CD8-positive, alpha-beta memory T cell (primary cell): ENCODE results near the gene ZNF516. TPM values are rescaled to one million over a fixed set of nuclear protein-coding genes. Genes with fewer than 3 reads are reported as not detected.

Source experiments
- CTCF ChIA-PET: fragments of 350-600 bp; sonication (Branson Sonifier 250); formaldehyde crosslinking; loops from one replicate; lab custom pipeline; 2021; ENCODE audit warnings: antibody characterized with exemption; lab: Charles Lee
- POLR2A ChIA-PET: fragments of 350-600 bp; sonication (Branson Sonifier 250); formaldehyde crosslinking; loops from one replicate; lab custom pipeline; 2021; ENCODE audit warnings: antibody characterized with exemption; lab: Charles Lee
- DNase-seq, 5 donors: peaks; one replicate each; pipeline versions ENCODE4 v3.0.0 to v3.0.0-alpha.2; 2020 to 2022; ENCODE audit warnings: mixed read lengths in 1 of 5
- H3K27ac ChIP-seq: one replicate; pipeline ENCODE4 v1.7.0; 2013; ENCODE audit warnings: low read depth, mild to moderate bottlenecking, low read length, moderate library complexity
- H3K27me3 ChIP-seq: 2 replicates; pipeline ENCODE4 v1.7.0; 2013; ENCODE audit warnings: low read length, mild to moderate bottlenecking; ENCODE audit not compliant: insufficient read depth, poor library complexity, severe bottlenecking
- H3K36me3 ChIP-seq: 2 replicates; pipeline ENCODE4 v1.7.0; 2013; ENCODE audit warnings: mild to moderate bottlenecking, low read length, moderate library complexity; ENCODE audit not compliant: insufficient read depth
- H3K4me1 ChIP-seq: 2 replicates; pipeline ENCODE4 v1.7.0; 2013; ENCODE audit warnings: mild to moderate bottlenecking, low read length, moderate library complexity; ENCODE audit not compliant: insufficient read depth
- H3K4me3 ChIP-seq: 2 replicates; pipeline ENCODE4 v1.7.0; 2013; ENCODE audit warnings: mild to moderate bottlenecking, low read length
- H3K9me3 ChIP-seq: 2 replicates; pipeline ENCODE4 v1.7.0; 2013; ENCODE audit warnings: mild to moderate bottlenecking, low read length
- H3K27ac Mint-ChIP-seq, 8 donors: one replicate each; pipeline ENCODE4 v1.8.0; 2020 to 2021; ENCODE audit warnings: mixed read lengths in 8 of 8, mild to moderate bottlenecking in 6 of 8, inconsistent platforms in 3 of 8, moderate library complexity in 3 of 8
- H3K27me3 Mint-ChIP-seq, 2 donors: one replicate each; pipeline ENCODE4 v1.8.0; 2020 to 2021; ENCODE audit warnings: mixed read lengths in 2 of 2, mild to moderate bottlenecking in 1 of 2, moderate library complexity in 1 of 2
- H3K36me3 Mint-ChIP-seq, 3 donors: one replicate each; pipeline ENCODE4 v1.8.0; 2020 to 2021; ENCODE audit warnings: mixed read lengths in 3 of 3, inconsistent platforms in 1 of 3, mild to moderate bottlenecking in 1 of 3
- H3K4me1 Mint-ChIP-seq, 3 donors: one replicate each; pipeline ENCODE4 v1.8.0; 2020 to 2021; ENCODE audit warnings: mixed read lengths in 3 of 3, inconsistent platforms in 1 of 3, mild to moderate bottlenecking in 1 of 3
- H3K4me3 Mint-ChIP-seq, 7 donors: one replicate each; pipeline ENCODE4 v1.8.0; 2020 to 2021; ENCODE audit warnings: mixed read lengths in 7 of 7, mild to moderate bottlenecking in 6 of 7, moderate library complexity in 4 of 7, inconsistent platforms in 2 of 7
- H3K9me3 Mint-ChIP-seq, 5 donors: one replicate each; pipeline ENCODE4 v1.8.0; 2020 to 2022; ENCODE audit warnings: mixed read lengths in 5 of 5, mild to moderate bottlenecking in 3 of 5, moderate library complexity in 2 of 5, inconsistent platforms in 1 of 5
- polyA plus RNA-seq: library from polyadenylated mRNA; unstranded; fragments of 300-500 nt; fragmentation: Illumina TruSeq; gene quantifications from one replicate; pipeline ENCODE4 v1.2.3, GENCODE V29; 2021
- total RNA-seq, 2 experiments: library from RNA; stranded (reverse); gene quantifications; one replicate each; pipeline ENCODE4 v1.2.3, GENCODE V29; 2021

The ZNF516 gene
- total and polyA plus RNA-seq, 3 experiments from 2014 or later = 1.3 to 1.9 (median 1.6) TPM

DNA sequence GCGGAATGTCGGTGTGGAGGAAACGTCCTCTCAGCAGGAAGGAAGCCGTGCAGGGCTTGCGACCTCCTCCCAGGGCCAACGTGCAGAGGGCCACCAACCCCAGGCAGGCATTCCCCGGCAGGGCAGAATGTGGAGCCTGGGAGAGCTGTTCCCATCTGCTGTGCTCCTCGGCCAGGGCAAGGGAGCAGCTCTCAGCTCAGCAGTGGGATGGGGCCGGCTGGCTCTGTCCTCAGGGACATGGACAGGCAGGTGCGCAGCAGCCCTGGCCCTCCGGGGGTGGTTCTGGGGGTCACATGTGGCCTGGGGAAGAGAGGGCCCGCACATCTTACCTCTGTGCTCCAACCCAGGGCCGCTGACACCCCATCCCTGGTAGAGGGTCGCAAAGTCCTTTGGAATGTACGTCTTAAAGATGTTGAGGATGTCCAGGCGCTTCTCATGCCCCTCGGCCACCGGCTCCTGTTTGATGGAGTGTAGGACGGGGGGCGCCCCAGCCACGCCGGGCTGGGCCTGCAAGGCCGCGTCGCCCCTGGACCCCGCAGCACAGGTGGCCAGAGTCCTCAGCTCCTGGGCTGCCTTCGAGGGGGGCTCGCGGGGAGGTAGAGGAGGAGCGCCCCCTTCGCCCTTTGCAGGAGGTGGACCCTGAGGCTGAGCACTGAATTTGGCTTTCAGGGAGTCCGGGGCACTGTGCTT, 116.4 kb downstream of the ZNF516 start:
- Mint-ChIP-seq H3K36me3 (no peaks in the 10 kb centered on the region), H3K9me3 (no peaks in the 10 kb centered on the region), H3K4me3 (no peak overlapping the region), H3K27ac (no peak overlapping the region), H3K4me1 (peaks cover 27 to 34% (median 27%) of the 10 kb centered on the region in 3 donors), H3K27me3 (peaks cover 0 to 5% of the 10 kb centered on the region in 2 donors)
- no peaks in the 10 kb centered on the region for H3K9me3 ChIP-seq
- DNase-seq = no peak
- H3K27me3 ChIP-seq = no peaks in the 10 kb centered on the region
- no peak overlapping the region for H3K27ac ChIP-seq
- H3K4me3 ChIP-seq = no peak overlapping the region
- ChIA-PET POLR2A (no interaction called here), CTCF (no interaction called here)
- H3K36me3 ChIP-seq = no peaks in the 10 kb centered on the region
- peaks cover 38% of the 10 kb centered on the region for H3K4me1 ChIP-seq

DNA sequence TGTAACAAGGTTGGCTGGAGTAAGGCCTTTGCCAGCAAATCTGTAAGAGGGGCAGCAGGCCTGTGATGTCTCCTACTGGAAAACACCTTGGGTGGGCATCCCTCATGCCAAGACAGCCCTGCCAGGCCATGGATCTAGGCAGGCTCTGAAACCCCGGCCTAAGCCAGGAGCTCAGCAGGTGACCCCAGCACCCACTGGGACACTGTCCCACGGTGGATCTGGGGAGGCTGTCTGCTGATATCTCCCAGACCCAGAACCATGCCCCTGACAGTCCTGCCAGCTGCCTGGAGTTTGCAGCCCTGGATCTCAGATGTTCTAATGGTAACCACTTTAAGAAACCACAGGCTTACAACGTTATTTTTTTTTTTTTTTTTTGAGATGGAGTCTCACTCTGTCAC, 117.7 kb downstream of the ZNF516 start:
- ChIA-PET CTCF (no interaction called here), POLR2A (no interaction called here)
- Mint-ChIP-seq H3K27ac (no peak overlapping the region), H3K4me1 (peaks cover 34 to 46% (median 35%) of the 10 kb centered on the region in 3 donors), H3K36me3 (no peaks in the 10 kb centered on the region), H3K9me3 (no peaks in the 10 kb centered on the region), H3K4me3 (no peak overlapping the region), H3K27me3 (peaks cover 0 to 6% of the 10 kb centered on the region in 2 donors)
- no peaks in the 10 kb centered on the region for H3K36me3 ChIP-seq
- no peak overlapping the region for H3K27ac ChIP-seq
- H3K4me1 ChIP-seq = peaks cover 45% of the 10 kb centered on the region
- H3K27me3 ChIP-seq = no peaks in the 10 kb centered on the region
- H3K4me3 ChIP-seq = no peak overlapping the region
- no peaks in the 10 kb centered on the region for H3K9me3 ChIP-seq
- no peak for DNase-seq

DNA sequence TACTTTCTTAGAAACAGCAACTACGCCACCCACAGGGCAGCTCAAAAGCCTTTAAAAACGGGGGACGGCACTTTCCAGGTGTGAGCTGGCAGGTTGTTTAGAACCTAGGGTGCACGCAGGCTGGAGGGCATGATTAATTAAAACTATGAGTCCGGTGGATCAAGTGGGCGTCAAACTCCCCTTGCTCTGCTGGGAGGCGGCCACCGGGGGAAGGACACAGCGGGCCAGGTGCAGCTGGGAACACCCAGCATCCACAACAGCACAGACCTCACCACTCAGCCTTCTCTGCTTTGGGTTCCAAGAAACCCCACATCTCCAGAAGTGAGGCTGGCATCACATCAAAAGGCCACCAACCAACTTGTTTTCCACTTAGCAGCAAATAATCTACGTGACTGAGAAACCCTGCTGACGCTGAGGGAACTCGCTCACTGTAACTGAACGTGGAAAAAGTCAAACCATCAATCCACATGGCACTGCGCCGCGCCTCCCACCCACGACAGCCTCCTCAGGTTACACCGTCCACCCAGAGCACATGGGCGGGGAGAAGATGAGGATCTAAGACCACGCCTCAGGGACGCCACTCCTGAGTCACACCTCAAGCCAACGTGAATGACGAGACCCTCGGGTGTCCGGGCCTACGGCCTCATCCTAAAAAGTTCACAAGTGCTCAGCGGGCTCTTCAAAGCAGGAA, 118.2 kb downstream of the ZNF516 start:
- Mint-ChIP-seq H3K4me1 (peaks cover 34 to 46% (median 35%) of the 10 kb centered on the region in 3 donors), H3K27ac (peak overlapping the region in 2 of 8 donors; percentile 3 to 42), H3K27me3 (peaks cover 0 to 6% of the 10 kb centered on the region in 2 donors), H3K36me3 (no peaks in the 10 kb centered on the region), H3K9me3 (no peaks in the 10 kb centered on the region), H3K4me3 (no peak overlapping the region)
- CTCF ChIA-PET = no interaction called here
- Histone ChIP-seq H3K4me3 (no peak overlapping the region), H3K36me3 (no peaks in the 10 kb centered on the region), H3K27ac (no peak overlapping the region), H3K4me1 (peaks cover 45% of the 10 kb centered on the region), H3K27me3 (no peaks in the 10 kb centered on the region), H3K9me3 (no peaks in the 10 kb centered on the region)
- POLR2A ChIA-PET = no interaction called here
- peak in 1 of 5 donors; percentile 42 for DNase-seq

DNA sequence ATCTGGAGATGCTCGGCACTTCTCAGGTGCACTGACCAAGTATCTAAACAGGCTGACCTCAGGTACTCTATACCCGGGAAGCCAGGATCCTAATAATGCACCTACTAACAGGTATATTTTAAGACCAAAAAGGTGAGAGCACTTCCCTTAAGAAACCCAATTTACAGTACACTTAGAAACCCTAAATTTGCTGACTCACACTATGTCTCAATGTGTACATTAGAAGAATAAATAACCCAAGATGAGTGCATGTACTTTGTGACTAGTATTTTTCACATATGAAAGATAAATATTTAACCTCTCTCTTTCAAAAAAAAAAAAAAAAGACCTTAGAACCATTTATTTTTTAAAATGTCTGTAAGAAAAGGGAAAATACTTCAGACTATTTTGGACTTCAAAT, 118.8 kb downstream of the ZNF516 start:
- H3K4me1 ChIP-seq = peaks cover 45% of the 10 kb centered on the region
- H3K27me3 ChIP-seq = no peaks in the 10 kb centered on the region
- H3K4me3 Mint-ChIP-seq = no peak overlapping the region
- H3K9me3 ChIP-seq = no peaks in the 10 kb centered on the region
- H3K36me3 Mint-ChIP-seq = no peaks in the 10 kb centered on the region
- H3K27me3 Mint-ChIP-seq = peaks cover 0 to 6% of the 10 kb centered on the region in 2 donors
- no peak overlapping the region for H3K4me3 ChIP-seq
- H3K27ac ChIP-seq = no peak overlapping the region
- H3K4me1 Mint-ChIP-seq = peaks cover 34 to 46% (median 35%) of the 10 kb centered on the region in 3 donors
- H3K36me3 ChIP-seq = no peaks in the 10 kb centered on the region
- no peaks in the 10 kb centered on the region for H3K9me3 Mint-ChIP-seq
- H3K27ac Mint-ChIP-seq = peak overlapping the region in 2 of 8 donors; percentile 5 to 64
- CTCF ChIA-PET = no interaction called here
- POLR2A ChIA-PET = no interaction called here
- DNase-seq = no peak

GRCh38 chr18:76374330-76375281, 120.4 kb downstream of the ZNF516 start:
- Histone ChIP-seq H3K4me3 (peak overlapping the region; percentile 15), H3K27ac (no peak overlapping the region), H3K9me3 (no peaks in the 10 kb centered on the region), H3K4me1 (peaks cover 45% of the 10 kb centered on the region), H3K27me3 (no peaks in the 10 kb centered on the region), H3K36me3 (peaks cover 4% of the 10 kb centered on the region)
- H3K4me1 Mint-ChIP-seq = peaks cover 34 to 46% (median 35%) of the 10 kb centered on the region in 3 donors
- no peaks in the 10 kb centered on the region for H3K36me3 Mint-ChIP-seq
- POLR2A ChIA-PET = no interaction called here
- peaks cover under 1 to 2% of the 10 kb centered on the region in 2 donors for H3K27me3 Mint-ChIP-seq
- CTCF ChIA-PET = interaction anchor here (1.8 kb wide), 1 partner anchor 335 kb away, joined by 5 read pairs; no protein-coding TSS in a partner anchor
- H3K4me3 Mint-ChIP-seq = peak overlapping the region; percentile 2 to 60 (median 38)
- H3K9me3 Mint-ChIP-seq = no peaks in the 10 kb centered on the region
- peak overlapping the region in 7 of 8 donors; percentile 2 to 83 (median 29) for H3K27ac Mint-ChIP-seq
- peak in 2 of 5 donors; percentile 13 to 46 for DNase-seq

DNA sequence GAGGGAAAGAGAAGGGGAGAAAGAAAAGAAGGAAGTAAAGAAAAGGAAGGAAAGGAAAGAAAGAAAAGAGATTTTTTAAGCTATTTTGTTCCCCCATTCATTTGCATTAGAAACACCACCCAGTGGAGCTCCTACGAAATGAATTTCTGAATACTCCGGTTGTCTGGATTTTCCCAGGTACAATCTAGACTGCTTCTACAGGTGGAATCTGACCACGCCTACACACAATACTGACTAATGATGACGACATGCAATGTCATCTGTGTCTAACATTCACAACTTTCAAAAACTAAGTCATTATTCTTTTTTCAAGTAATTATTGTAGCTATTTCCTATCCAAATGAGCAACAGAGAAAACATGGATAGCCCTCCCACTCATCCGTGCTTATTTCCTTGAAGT, 121.7 kb downstream of the ZNF516 start:
- Histone ChIP-seq H3K27me3 (no peaks in the 10 kb centered on the region), H3K4me3 (no peak overlapping the region), H3K27ac (no peak overlapping the region), H3K4me1 (peaks cover 45% of the 10 kb centered on the region), H3K36me3 (peaks cover 4% of the 10 kb centered on the region), H3K9me3 (no peaks in the 10 kb centered on the region)
- H3K4me3 Mint-ChIP-seq = no peak overlapping the region
- peak overlapping the region in 1 of 8 donors; percentile 37 for H3K27ac Mint-ChIP-seq
- H3K4me1 Mint-ChIP-seq = peaks cover 34 to 46% (median 35%) of the 10 kb centered on the region in 3 donors
- no peaks in the 10 kb centered on the region for H3K9me3 Mint-ChIP-seq
- peaks cover 1 to 4% of the 10 kb centered on the region in 2 donors for H3K27me3 Mint-ChIP-seq
- no peak for DNase-seq
- CTCF ChIA-PET = interaction anchor here (1.1 kb wide), 1 partner anchor 26 kb away, joined by 4 read pairs; no protein-coding TSS in a partner anchor
- no peaks in the 10 kb centered on the region for H3K36me3 Mint-ChIP-seq
- POLR2A ChIA-PET = no interaction called here

- H3K9me3 Mint-ChIP-seq = no peaks in the 10 kb centered on the region
- POLR2A ChIA-PET = no interaction called here
- H3K4me1 Mint-ChIP-seq = peaks cover 32 to 42% (median 34%) of the 10 kb centered on the region in 3 donors
- H3K36me3 ChIP-seq = peaks cover 4% of the 10 kb centered on the region
- H3K9me3 ChIP-seq = no peaks in the 10 kb centered on the region
- CTCF ChIA-PET = interaction anchor here (0.8 kb wide), 1 partner anchor 27 kb away, joined by 3 read pairs; no protein-coding TSS in a partner anchor
- H3K4me3 Mint-ChIP-seq = no peak overlapping the region
- peaks cover 3 to 8% of the 10 kb centered on the region in 2 donors for H3K27me3 Mint-ChIP-seq
- peaks cover 36% of the 10 kb centered on the region for H3K4me1 ChIP-seq
- H3K27me3 ChIP-seq = no peaks in the 10 kb centered on the region
- no peak overlapping the region for H3K4me3 ChIP-seq
- H3K36me3 Mint-ChIP-seq = no peaks in the 10 kb centered on the region
- H3K27ac Mint-ChIP-seq = peak overlapping the region in 1 of 8 donors; percentile 36
- H3K27ac ChIP-seq = no peak overlapping the region
- no peak for DNase-seq
Observed at GRCh38 chr18:76371301-76372203, 123.5 kb downstream of the ZNF516 start.
